ENCODE data around the gene KRTAP17-1.

DNA sequence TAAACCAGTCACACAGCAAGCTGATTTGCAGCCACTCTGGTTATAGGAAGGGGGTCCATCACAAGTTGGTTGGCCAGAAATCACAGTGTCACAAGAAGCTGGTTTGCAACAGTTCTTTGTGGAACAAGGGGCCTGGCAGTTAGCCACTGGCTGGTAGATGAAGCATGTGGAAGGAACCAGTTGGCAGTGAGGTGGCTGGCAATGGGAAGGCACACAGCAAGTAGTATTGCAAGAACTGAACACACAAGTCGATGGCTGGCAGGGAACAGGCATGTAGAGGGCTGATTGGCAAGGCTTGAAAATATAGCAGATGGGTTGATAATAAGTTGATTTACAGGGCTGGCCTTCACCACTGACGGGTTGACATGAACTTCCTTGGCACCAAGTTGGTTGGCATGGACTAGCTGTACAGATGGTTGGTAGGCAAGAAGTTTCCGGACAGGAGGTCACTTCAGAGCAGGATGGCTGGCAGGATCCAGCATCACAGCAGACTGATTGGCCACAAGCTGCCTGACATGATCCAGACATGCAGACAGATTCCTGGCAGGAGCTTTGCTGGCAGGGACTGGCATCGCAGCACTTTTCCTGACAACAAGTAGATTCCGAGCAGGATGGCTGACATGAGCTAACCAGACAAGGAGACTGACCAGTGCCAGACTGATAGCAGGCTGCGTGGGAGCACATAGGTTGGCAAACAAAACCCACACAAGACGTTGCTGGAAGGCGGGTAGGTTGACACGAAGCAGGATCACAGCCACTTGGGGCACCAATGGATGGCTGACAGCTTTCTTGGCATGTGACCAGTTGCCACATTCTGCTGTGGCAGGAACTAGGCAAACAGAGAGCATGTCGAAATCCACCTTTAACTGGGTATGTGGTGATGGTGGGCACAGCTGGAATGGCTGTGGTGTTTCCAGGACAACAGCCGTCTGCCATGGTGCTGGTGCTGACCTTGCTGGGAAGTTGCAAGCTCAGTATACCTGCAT is 13.3 kb downstream of the KRTAP17-1 start, which contains the start of gene KRTAP29-1:
- TF ChIP-seq POLR2AphosphoS5 (IDR thresholded peaks at IDR 0.05) (no peak), EP300 (IDR thresholded peaks at IDR 0.05) (no peak), POLR2A (IDR thresholded peaks at IDR 0.05) (no peak)
- TF ChIP-seq, protein P1, sequence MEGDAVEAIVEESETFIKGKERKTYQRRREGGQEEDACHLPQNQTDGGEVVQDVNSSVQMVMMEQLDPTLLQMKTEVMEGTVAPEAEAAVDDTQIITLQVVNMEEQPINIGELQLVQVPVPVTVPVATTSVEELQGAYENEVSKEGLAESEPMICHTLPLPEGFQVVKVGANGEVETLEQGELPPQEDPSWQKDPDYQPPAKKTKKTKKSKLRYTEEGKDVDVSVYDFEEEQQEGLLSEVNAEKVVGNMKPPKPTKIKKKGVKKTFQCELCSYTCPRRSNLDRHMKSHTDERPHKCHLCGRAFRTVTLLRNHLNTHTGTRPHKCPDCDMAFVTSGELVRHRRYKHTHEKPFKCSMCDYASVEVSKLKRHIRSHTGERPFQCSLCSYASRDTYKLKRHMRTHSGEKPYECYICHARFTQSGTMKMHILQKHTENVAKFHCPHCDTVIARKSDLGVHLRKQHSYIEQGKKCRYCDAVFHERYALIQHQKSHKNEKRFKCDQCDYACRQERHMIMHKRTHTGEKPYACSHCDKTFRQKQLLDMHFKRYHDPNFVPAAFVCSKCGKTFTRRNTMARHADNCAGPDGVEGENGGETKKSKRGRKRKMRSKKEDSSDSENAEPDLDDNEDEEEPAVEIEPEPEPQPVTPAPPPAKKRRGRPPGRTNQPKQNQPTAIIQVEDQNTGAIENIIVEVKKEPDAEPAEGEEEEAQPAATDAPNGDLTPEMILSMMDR (IDR thresholded peaks at IDR 0.05) = no peak
